ENCODE data around the gene DIP2C.

DNA sequence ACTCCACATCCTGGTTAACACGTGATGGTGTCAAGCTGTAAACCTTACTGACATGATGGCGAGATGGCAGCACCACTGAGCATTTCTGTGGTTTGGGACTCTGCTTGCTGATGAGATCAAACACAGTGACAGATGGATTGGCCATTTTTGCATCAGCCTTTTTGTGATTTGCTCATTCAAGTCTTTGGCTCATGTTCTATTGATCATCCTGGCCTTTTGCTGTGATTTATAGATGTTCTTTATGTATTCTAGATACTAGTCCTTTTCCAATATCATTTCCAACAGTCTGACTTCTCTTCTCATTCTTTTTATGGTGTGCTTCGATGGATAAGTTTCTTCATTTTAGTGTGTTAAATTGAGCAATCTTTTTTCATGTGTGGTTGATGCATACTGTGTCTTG, 24.7 kb upstream of the DIP2C start:
- no peak for TF ChIP-seq POLR2A (IDR thresholded peaks at IDR 0.05)
- no peak for TF ChIP-seq CTCF (IDR thresholded peaks at IDR 0.05)
